HepG2 (cell line): ENCODE results near the gene INHBB. TPM values are rescaled to one million over a fixed set of nuclear protein-coding genes. Genes with fewer than 3 reads are reported as not detected.

ENCODE experiments used
- ATF2 ChIP-seq: sonication (generic); formaldehyde crosslinking; IDR thresholded peaks from 2 replicates; pipeline ENCODE4 v1.4.0; 2020; ENCODE audit warnings: missing genetic modification reagents
- CENPBD1 ChIP-seq: sonication (generic); formaldehyde crosslinking; IDR thresholded peaks from 2 replicates; pipeline ENCODE4 v1.8.0; 2022; ENCODE audit warnings: missing genetic modification reagents, low read depth, mild to moderate bottlenecking, borderline replicate concordance
- FOXM1 ChIP-seq: sonication (generic); formaldehyde crosslinking; IDR thresholded peaks from 2 replicates; pipeline ENCODE4 v1.5.0; 2020; ENCODE audit warnings: missing genetic modification reagents
- HDAC1 ChIP-seq: sonication (generic); formaldehyde crosslinking; IDR thresholded peaks from 2 replicates; pipeline ENCODE4 v1.5.1; 2020; ENCODE audit warnings: mild to moderate bottlenecking, missing genetic modification reagents
- KDM4B ChIP-seq: sonication (generic); formaldehyde crosslinking; IDR thresholded peaks from 2 replicates; pipeline ENCODE4 v1.4.0; 2020; ENCODE audit warnings: missing genetic modification reagents
- LCORL ChIP-seq, 2 experiments: fragments of 450-650 bp in 1 of 2; sonication (generic) in 1 of 2; formaldehyde crosslinking in 1 of 2; IDR thresholded peaks; 2 replicates each; pipeline versions ENCODE4 v1.5.0 to v1.6.1; 2017 to 2020; ENCODE audit warnings: antibody characterized with exemption in 1 of 2, missing genetic modification reagents in 1 of 2
- NR0B2 ChIP-seq: sonication (generic); formaldehyde crosslinking; IDR thresholded peaks from 2 replicates; pipeline ENCODE4 v1.4.0; 2020; ENCODE audit warnings: mild to moderate bottlenecking, missing genetic modification reagents
- RNF219 ChIP-seq: sonication (generic); formaldehyde crosslinking; IDR thresholded peaks from 2 replicates; pipeline ENCODE4 v1.5.0; 2020; ENCODE audit warnings: mild to moderate bottlenecking, missing genetic modification reagents
- TERF1 ChIP-seq: sonication (generic); formaldehyde crosslinking; IDR thresholded peaks from 2 replicates; pipeline ENCODE4 v1.8.0; 2022; ENCODE audit warnings: mild to moderate bottlenecking, missing genetic modification reagents, moderate library complexity
- ZBTB34 ChIP-seq: sonication (generic); formaldehyde crosslinking; IDR thresholded peaks from 2 replicates; pipeline ENCODE4 v1.8.0; 2022; ENCODE audit warnings: mild to moderate bottlenecking, missing genetic modification reagents
- ZNF337 ChIP-seq: sonication (generic); formaldehyde crosslinking; IDR thresholded peaks from 2 replicates; pipeline ENCODE4 v1.5.1; 2020; ENCODE audit warnings: missing genetic modification reagents, low read depth, mild to moderate bottlenecking, borderline replicate concordance
- ZNF343 ChIP-seq: sonication (generic); formaldehyde crosslinking; IDR thresholded peaks from 2 replicates; pipeline ENCODE4 v1.4.0; 2020; ENCODE audit warnings: mild to moderate bottlenecking, missing genetic modification reagents
- ZNF576 ChIP-seq: sonication (generic); formaldehyde crosslinking; IDR thresholded peaks from 2 replicates; pipeline ENCODE4 v1.4.0; 2020; ENCODE audit warnings: mild to moderate bottlenecking, missing genetic modification reagents
- ZNF740 ChIP-seq: sonication (generic); formaldehyde crosslinking; IDR thresholded peaks from 2 replicates; pipeline ENCODE4 v1.4.0; 2020; ENCODE audit warnings: missing genetic modification reagents
- ZNF800 ChIP-seq: sonication (generic); formaldehyde crosslinking; IDR thresholded peaks from 2 replicates; pipeline ENCODE4 v1.4.0; 2020; ENCODE audit warnings: missing genetic modification reagents
- ZNF850 ChIP-seq: sonication (generic); formaldehyde crosslinking; conservative IDR thresholded peaks from 2 replicates; pipeline ENCODE4 v1.9.0; 2021; ENCODE audit warnings: mild to moderate bottlenecking, missing genetic modification reagents
- polyA plus RNA-seq, 8 experiments: library from polyadenylated mRNA; depleted of rRNA in 3 of 8; stranded (reverse) in 7 of 8; unstranded in 1 of 8; fragments of >200 nt; fragmentation: Illumina TruSeq in 4 of 8; extraction: Trizol in 4 of 8; gene quantifications; 2 replicates each; pipeline versions ENCODE4 v1.2.1 to v1.2.3, GENCODE V29; 2011 to 2016; ENCODE audit warnings: low read depth in 4 of 8, missing spikeins in 1 of 8, mixed read lengths in 1 of 8; ENCODE audit not compliant: insufficient read depth in 1 of 8
- total RNA-seq, 5 experiments: library from RNA; depleted of rRNA; stranded (reverse); fragments of >200 nt; fragmentation: Illumina TruSeq; extraction: Trizol; gene quantifications; 2 replicates each; pipeline ENCODE4 v1.2.3, GENCODE V29; 2016; ENCODE audit warnings: low read depth in 1 of 5

Gene INHBB
- total and polyA plus RNA-seq, 2 of the 13 experiments (the other 11 are each of a cell fraction or from before 2014, with no cell fraction given), result 0.20 to 1.7 TPM

GRCh38 chr2:120312860-120313694 is 32.9 kb upstream of the INHBB start (continued):
- TF ChIP-seq ZNF740 (CRISPR knock-in tag), result no peak
- TF ChIP-seq ZNF800 (CRISPR knock-in tag), result no peak
- peak; percentile 66; the same call in 1 of the 2 replicates for TF ChIP-seq ZNF343
- no peak for TF ChIP-seq TERF1 (CRISPR knock-in tag)
- TF ChIP-seq ZNF337 (CRISPR knock-in tag), result no peak
- TF ChIP-seq ZNF576 (CRISPR knock-in tag), result no peak
- TF ChIP-seq ZNF850 (CRISPR knock-in tag), result no peak
- TF ChIP-seq CENPBD1, result no peak
- TF ChIP-seq ZBTB34, result no peak
- TF ChIP-seq RNF219 (CRISPR knock-in tag), result no peak
- TF ChIP-seq HDAC1, result no peak
- TF ChIP-seq FOXM1, result no peak
- TF ChIP-seq ATF2 (CRISPR knock-in tag), result peak; percentile 40; the same call in 1 of the 2 replicates
- TF ChIP-seq LCORL (IDR thresholded peaks at IDR 0.05), result no peak
- TF ChIP-seq LCORL (CRISPR knock-in tag; IDR thresholded peaks at IDR 0.05), result peak; percentile 74
- TF ChIP-seq KDM4B, result no peak; the same call in 1 of the 2 replicates
- no peak; the same call in 1 of the 2 replicates for TF ChIP-seq NR0B2 (CRISPR knock-in tag)
